Thyroid gland (tissue), 4 donors: Measurements from ENCODE around the gene PAK2.

Source experiments
- CTCF ChIP-seq, 6 experiments: fragments of 200-600 bp in 3 of 6; fragments of 450-650 bp in 3 of 6; sonication (generic) in 3 of 6; IDR thresholded peaks; one replicate each; pipeline ENCODE4 v1.5.1; 2016 to 2019; ENCODE audit warnings: antibody characterized with exemption in 6 of 6, mild to moderate bottlenecking in 2 of 6, inconsistent platforms in 1 of 6, moderate library complexity in 1 of 6
- POLR2A ChIP-seq, 2 donors: fragments of 450-650 bp; IDR thresholded peaks; one replicate each; pipeline ENCODE4 v1.6.1; 2017; ENCODE audit warnings: antibody characterized with exemption in 2 of 2, mild to moderate bottlenecking in 2 of 2, moderate library complexity in 1 of 2

- no peak for TF ChIP-seq POLR2A (IDR thresholded peaks at IDR 0.05)
- TF ChIP-seq CTCF (IDR thresholded peaks at IDR 0.05), result no peak
These were observed 2.0 kb upstream of the PAK2 start for GRCh38 chr3:196737655-196738054.
